ENCODE data around the gene NCKAP5.

NCKAP5 gene

DNA sequence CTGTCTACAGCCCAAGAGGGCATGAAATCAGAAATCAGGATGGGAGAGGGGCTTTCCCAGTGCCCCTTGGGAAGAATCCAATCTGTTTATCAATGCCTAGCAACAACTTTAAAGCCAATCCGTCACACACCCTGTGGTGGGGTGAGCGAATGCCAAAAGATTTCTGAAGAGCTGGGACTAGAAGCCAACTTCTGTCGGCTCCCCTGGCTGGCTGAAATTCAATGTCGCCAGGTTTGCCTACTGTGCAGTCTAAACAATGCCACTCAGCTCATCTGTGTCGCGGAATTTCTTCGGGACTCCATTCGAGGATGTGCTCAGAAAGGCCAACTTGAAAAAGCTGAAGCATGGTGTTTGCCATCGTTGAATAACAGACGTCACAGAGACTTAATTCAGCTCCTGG is 31.5 kb upstream of the NCKAP5 start:
- Histone ChIP-seq H3K4me1 (ENCODE audit: control insufficient read depth in 2 of 2, insufficient read depth in 2 of 2, low read length in 2 of 2) (no peaks in the 10 kb centered on the region), H3K36me3 (ENCODE audit: control insufficient read depth in 2 of 2, insufficient read depth in 2 of 2, low read length in 2 of 2) (no peaks in the 10 kb centered on the region), H3K27ac (ENCODE audit: low read depth in 2 of 2, low read length in 2 of 2) (no peak overlapping the region), H3K4me3 (ENCODE audit: low read length in 2 of 2) (no peak overlapping the region), H3K27me3 (ENCODE audit: control insufficient read depth in 2 of 2, insufficient read depth in 2 of 2, low read length in 2 of 2) (no peaks in the 10 kb centered on the region), H3K9ac (ENCODE audit: low read depth in 1 of 2, low read length in 2 of 2) (no peak overlapping the region), H3K9me3 (ENCODE audit: control insufficient read depth in 2 of 2, low read length in 2 of 2) (no peaks in the 10 kb centered on the region)

DNA sequence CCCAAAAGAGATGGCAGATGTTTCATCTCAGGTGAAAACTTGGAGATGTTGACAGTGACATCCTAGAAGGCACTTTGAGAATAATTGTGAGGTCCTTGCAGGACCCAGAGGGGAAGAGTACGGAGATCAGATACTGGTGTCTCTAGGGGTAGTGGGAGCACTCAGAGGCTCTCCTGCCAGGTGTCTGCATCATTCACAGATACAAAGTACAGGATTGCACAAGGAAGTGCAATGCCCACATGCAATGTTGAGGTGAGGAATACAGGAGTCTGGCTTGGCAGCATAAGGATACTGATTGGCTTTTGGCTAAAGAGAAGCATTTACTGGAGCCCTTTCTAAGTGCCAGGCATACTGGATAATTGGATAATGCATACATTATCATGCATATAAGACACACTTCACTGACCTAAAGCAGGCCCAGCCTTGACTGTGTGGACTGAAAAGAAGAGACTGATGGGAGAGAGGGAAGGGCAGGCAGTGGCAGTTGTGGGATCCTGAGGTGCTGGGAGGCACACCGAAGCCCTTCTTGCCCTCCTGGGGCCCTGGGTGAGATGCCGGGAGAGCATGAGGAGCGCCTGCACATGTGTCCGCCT is 31.0 kb upstream of the NCKAP5 start:
- Histone ChIP-seq H3K36me3 (ENCODE audit: control insufficient read depth in 2 of 2, insufficient read depth in 2 of 2, low read length in 2 of 2) (no peaks in the 10 kb centered on the region), H3K9ac (ENCODE audit: low read depth in 1 of 2, low read length in 2 of 2) (no peak overlapping the region), H3K9me3 (ENCODE audit: control insufficient read depth in 2 of 2, low read length in 2 of 2) (no peaks in the 10 kb centered on the region), H3K27me3 (ENCODE audit: control insufficient read depth in 2 of 2, insufficient read depth in 2 of 2, low read length in 2 of 2) (no peaks in the 10 kb centered on the region), H3K4me3 (ENCODE audit: low read length in 2 of 2) (no peak overlapping the region), H3K27ac (ENCODE audit: low read depth in 2 of 2, low read length in 2 of 2) (no peak overlapping the region), H3K4me1 (ENCODE audit: control insufficient read depth in 2 of 2, insufficient read depth in 2 of 2, low read length in 2 of 2) (no peaks in the 10 kb centered on the region)

DNA sequence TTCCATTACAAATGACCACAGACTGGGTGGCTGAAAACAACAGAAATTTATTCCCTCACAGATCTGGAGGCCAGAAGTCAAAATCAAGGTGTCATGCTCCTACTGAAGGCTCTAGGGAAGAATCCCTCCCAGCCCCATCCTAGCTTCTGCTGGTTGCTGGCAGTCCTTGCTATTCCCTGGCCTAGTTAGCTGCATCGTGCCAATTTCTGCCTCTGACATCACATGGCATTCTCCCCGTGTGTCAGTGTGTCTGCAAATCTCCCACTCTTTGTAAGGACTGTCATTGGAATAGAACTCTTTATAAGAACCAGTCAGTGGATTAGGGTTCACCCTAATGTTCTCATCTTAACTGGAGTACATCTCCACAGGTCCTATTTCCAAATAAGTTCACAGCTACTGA is 30.5 kb upstream of the NCKAP5 start:
- no peaks in the 10 kb centered on the region for H3K36me3 ChIP-seq (ENCODE audit: control insufficient read depth in 2 of 2, insufficient read depth in 2 of 2, low read length in 2 of 2)
- H3K9ac ChIP-seq (ENCODE audit: low read depth in 1 of 2, low read length in 2 of 2) = no peak overlapping the region
- no peak overlapping the region for H3K27ac ChIP-seq (ENCODE audit: low read depth in 2 of 2, low read length in 2 of 2)
- H3K4me1 ChIP-seq (ENCODE audit: control insufficient read depth in 2 of 2, insufficient read depth in 2 of 2, low read length in 2 of 2) = no peaks in the 10 kb centered on the region
- H3K9me3 ChIP-seq (ENCODE audit: control insufficient read depth in 2 of 2, low read length in 2 of 2) = no peaks in the 10 kb centered on the region
- H3K27me3 ChIP-seq (ENCODE audit: control insufficient read depth in 2 of 2, insufficient read depth in 2 of 2, low read length in 2 of 2) = no peaks in the 10 kb centered on the region
- no peak overlapping the region for H3K4me3 ChIP-seq (ENCODE audit: low read length in 2 of 2)

DNA sequence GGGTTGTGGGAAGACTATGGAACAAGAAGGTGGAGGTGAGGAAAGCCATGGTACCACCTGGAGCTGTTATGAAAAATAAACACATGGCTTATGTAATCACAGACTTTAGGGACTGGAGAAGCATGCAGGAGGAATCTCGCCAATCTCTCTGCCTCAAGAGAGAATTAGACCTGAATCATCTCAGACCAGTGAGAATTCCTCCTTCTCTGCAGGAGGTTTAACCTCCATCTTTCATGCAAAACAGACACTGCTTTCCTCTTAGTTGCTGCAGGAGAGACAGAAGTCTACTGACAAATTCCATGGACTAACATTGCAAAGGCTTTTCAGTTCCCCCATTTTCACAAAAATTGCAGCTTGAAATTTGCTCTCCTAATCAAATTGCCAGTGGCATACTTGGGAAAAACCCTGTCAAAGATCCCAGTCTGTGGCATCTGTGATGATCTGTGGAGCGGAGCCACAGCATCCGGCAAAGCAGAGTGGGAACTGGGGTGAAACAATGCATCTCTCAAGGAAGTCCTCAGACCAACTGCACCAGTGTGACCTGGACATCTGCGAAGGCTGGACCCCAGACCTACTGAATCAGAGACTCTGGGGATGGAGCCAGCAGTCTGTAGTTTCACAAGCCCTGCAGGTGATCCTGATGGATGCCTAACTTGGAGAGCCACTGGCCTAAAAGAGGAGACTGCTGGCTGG is 28.6 kb upstream of the NCKAP5 start:
- Histone ChIP-seq H3K4me1 (ENCODE audit: control insufficient read depth in 2 of 2, insufficient read depth in 2 of 2, low read length in 2 of 2) (no peaks in the 10 kb centered on the region), H3K9me3 (ENCODE audit: control insufficient read depth in 2 of 2, low read length in 2 of 2) (no peaks in the 10 kb centered on the region), H3K36me3 (ENCODE audit: control insufficient read depth in 2 of 2, insufficient read depth in 2 of 2, low read length in 2 of 2) (no peaks in the 10 kb centered on the region), H3K9ac (ENCODE audit: low read depth in 1 of 2, low read length in 2 of 2) (no peak overlapping the region), H3K27me3 (ENCODE audit: control insufficient read depth in 2 of 2, insufficient read depth in 2 of 2, low read length in 2 of 2) (no peaks in the 10 kb centered on the region), H3K27ac (ENCODE audit: low read depth in 2 of 2, low read length in 2 of 2) (no peak overlapping the region), H3K4me3 (ENCODE audit: low read length in 2 of 2) (no peak overlapping the region)

DNA sequence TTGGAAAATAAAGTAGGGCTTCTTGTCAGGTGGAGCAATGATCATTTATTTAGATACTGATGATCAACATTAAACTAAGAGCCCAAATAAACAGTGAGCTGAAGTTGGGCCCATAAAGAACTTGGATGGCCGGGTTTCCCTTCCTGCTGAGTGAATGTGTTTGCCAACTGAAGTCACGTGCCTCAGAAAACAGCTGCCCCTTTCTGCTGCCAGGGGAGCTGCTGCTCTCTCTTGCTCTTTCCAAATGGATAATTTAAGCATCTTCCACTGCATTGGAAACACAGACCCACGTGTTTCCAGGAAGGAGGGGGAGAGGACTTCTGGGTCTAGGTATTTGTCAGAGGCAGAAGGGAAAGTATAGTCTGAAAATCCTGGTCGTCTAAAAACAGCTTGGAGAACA is 22.9 kb upstream of the NCKAP5 start:
- Histone ChIP-seq H3K36me3 (ENCODE audit: control insufficient read depth in 2 of 2, insufficient read depth in 2 of 2, low read length in 2 of 2) (no peaks in the 10 kb centered on the region), H3K9me3 (ENCODE audit: control insufficient read depth in 2 of 2, low read length in 2 of 2) (no peaks in the 10 kb centered on the region), H3K4me1 (ENCODE audit: control insufficient read depth in 2 of 2, insufficient read depth in 2 of 2, low read length in 2 of 2) (peaks cover 0 to 3% of the 10 kb centered on the region in 2 donors), H3K4me3 (ENCODE audit: low read length in 2 of 2) (no peak overlapping the region), H3K9ac (ENCODE audit: low read depth in 1 of 2, low read length in 2 of 2) (no peak overlapping the region), H3K27me3 (ENCODE audit: control insufficient read depth in 2 of 2, insufficient read depth in 2 of 2, low read length in 2 of 2) (no peaks in the 10 kb centered on the region), H3K27ac (ENCODE audit: low read depth in 2 of 2, low read length in 2 of 2) (no peak overlapping the region)

DNA sequence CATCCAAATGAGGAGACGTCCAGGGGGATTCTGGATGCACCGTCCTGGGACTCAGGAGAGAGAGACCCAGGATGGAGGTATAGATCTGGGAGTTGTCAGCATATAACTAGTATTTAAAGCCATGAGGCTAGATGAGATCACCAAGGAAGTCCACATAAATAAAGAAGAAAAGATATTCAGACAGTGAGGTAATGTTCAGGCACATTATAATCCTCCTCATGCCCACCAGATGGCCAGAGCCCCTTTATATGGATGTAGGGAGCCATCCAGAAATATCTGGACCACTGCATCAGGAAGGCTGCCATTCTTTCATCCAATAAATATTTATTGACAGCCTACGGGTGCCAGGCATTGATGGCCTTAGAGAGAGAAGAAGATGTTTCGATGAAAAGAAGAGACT is 21.2 kb upstream of the NCKAP5 start:
- H3K4me3 ChIP-seq (ENCODE audit: low read length in 2 of 2) = no peak overlapping the region
- no peak overlapping the region for H3K27ac ChIP-seq (ENCODE audit: low read depth in 2 of 2, low read length in 2 of 2)
- H3K36me3 ChIP-seq (ENCODE audit: control insufficient read depth in 2 of 2, insufficient read depth in 2 of 2, low read length in 2 of 2) = no peaks in the 10 kb centered on the region
- no peaks in the 10 kb centered on the region for H3K9me3 ChIP-seq (ENCODE audit: control insufficient read depth in 2 of 2, low read length in 2 of 2)
- H3K4me1 ChIP-seq (ENCODE audit: control insufficient read depth in 2 of 2, insufficient read depth in 2 of 2, low read length in 2 of 2) = peaks cover 0 to 3% of the 10 kb centered on the region in 2 donors
- no peaks in the 10 kb centered on the region for H3K27me3 ChIP-seq (ENCODE audit: control insufficient read depth in 2 of 2, insufficient read depth in 2 of 2, low read length in 2 of 2)
- no peak overlapping the region for H3K9ac ChIP-seq (ENCODE audit: low read depth in 1 of 2, low read length in 2 of 2)

DNA sequence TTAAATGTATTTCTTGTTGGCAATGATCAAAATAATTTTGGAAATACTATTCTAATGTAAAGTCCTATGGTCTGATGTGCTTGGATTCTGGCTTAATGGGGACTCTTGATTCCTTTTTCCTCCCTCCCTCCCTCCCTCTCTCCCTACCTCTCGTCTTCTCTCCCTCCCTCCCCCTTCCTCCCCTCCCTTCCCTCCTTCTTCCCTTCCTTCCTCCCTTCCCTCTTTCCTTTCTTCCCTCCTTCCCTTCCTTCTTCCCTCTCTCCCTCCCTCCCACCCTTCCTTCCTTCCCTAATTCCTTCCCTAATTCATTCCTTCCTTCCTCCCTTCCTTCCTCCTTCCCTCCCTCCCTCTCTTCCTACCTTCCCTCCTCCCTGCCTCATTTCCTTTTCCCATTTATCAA is 19.9 kb upstream of the NCKAP5 start:
- no peak overlapping the region for H3K9ac ChIP-seq (ENCODE audit: low read depth in 1 of 2, low read length in 2 of 2)
- no peak overlapping the region for H3K4me3 ChIP-seq (ENCODE audit: low read length in 2 of 2)
- H3K27ac ChIP-seq (ENCODE audit: low read depth in 2 of 2, low read length in 2 of 2) = no peak overlapping the region
- H3K36me3 ChIP-seq (ENCODE audit: control insufficient read depth in 2 of 2, insufficient read depth in 2 of 2, low read length in 2 of 2) = no peaks in the 10 kb centered on the region
- peaks cover 0 to 3% of the 10 kb centered on the region in 2 donors for H3K4me1 ChIP-seq (ENCODE audit: control insufficient read depth in 2 of 2, insufficient read depth in 2 of 2, low read length in 2 of 2)
- H3K9me3 ChIP-seq (ENCODE audit: control insufficient read depth in 2 of 2, low read length in 2 of 2) = no peaks in the 10 kb centered on the region
- no peaks in the 10 kb centered on the region for H3K27me3 ChIP-seq (ENCODE audit: control insufficient read depth in 2 of 2, insufficient read depth in 2 of 2, low read length in 2 of 2)

DNA sequence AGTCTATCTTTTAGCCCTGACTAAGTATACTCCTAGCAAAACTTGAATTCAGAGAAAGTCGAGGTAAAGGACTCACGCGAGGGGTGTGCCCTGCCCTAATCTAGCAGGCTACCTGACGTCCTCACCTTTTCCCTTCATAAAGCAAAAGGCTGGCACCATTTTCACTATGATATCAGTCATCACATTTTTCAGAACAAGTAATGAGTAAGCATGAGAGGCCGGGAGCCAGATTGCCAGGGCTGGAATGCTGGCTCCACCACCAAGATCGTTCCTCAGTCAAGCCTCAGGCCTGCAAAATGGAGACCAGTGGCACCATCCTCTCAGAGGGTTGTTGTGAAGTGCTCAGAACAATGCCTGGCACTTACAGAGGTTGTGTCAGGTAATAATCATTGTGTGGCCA is 18.7 kb upstream of the NCKAP5 start:
- no peak overlapping the region for H3K4me3 ChIP-seq (ENCODE audit: low read length in 2 of 2)
- no peaks in the 10 kb centered on the region for H3K9me3 ChIP-seq (ENCODE audit: control insufficient read depth in 2 of 2, low read length in 2 of 2)
- peaks cover 0 to 3% of the 10 kb centered on the region in 2 donors for H3K4me1 ChIP-seq (ENCODE audit: control insufficient read depth in 2 of 2, insufficient read depth in 2 of 2, low read length in 2 of 2)
- H3K36me3 ChIP-seq (ENCODE audit: control insufficient read depth in 2 of 2, insufficient read depth in 2 of 2, low read length in 2 of 2) = no peaks in the 10 kb centered on the region
- no peak overlapping the region for H3K27ac ChIP-seq (ENCODE audit: low read depth in 2 of 2, low read length in 2 of 2)
- H3K27me3 ChIP-seq (ENCODE audit: control insufficient read depth in 2 of 2, insufficient read depth in 2 of 2, low read length in 2 of 2) = no peaks in the 10 kb centered on the region
- no peak overlapping the region for H3K9ac ChIP-seq (ENCODE audit: low read depth in 1 of 2, low read length in 2 of 2)

DNA sequence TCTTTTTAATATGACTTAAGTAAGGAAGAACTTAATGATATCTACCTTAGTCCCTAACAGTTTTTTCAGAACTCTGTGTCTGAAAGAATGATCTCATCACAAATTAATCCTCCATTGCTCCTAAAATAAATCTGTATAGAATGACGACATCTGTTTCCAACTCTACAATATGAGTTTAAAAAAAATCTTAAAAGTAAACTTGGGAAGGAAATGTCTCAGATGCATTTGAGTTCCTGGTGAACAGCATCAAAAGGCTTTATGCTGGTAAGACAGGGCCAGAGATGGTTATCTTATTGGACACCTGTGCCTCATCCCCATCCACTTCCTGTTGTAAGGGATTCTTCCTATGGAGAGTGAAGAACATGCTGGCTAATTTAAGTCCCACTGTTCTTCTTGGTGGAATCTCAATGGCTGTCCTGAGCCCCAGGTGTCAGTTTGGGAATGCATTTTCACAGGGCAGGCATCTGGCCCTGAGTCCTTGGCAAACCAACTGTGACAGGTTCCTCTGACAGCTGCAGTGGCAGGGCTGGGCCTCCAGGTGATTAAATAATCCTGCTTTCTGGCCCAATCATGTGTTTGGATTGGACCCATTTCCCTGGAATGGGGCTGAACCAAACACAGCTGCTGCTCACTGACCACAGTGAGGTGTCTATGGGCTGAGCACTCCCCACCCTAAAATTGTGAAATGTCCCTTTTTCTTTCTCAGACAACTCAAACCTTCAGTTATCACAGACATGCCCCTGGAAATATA is 12.9 kb upstream of the NCKAP5 start:
- Histone ChIP-seq H3K4me3 (ENCODE audit: low read length in 2 of 2) (no peak overlapping the region), H3K9me3 (ENCODE audit: control insufficient read depth in 2 of 2, low read length in 2 of 2) (no peaks in the 10 kb centered on the region), H3K4me1 (ENCODE audit: control insufficient read depth in 2 of 2, insufficient read depth in 2 of 2, low read length in 2 of 2) (no peaks in the 10 kb centered on the region), H3K36me3 (ENCODE audit: control insufficient read depth in 2 of 2, insufficient read depth in 2 of 2, low read length in 2 of 2) (no peaks in the 10 kb centered on the region), H3K9ac (ENCODE audit: low read depth in 1 of 2, low read length in 2 of 2) (no peak overlapping the region), H3K27ac (ENCODE audit: low read depth in 2 of 2, low read length in 2 of 2) (no peak overlapping the region), H3K27me3 (ENCODE audit: control insufficient read depth in 2 of 2, insufficient read depth in 2 of 2, low read length in 2 of 2) (no peaks in the 10 kb centered on the region)

DNA sequence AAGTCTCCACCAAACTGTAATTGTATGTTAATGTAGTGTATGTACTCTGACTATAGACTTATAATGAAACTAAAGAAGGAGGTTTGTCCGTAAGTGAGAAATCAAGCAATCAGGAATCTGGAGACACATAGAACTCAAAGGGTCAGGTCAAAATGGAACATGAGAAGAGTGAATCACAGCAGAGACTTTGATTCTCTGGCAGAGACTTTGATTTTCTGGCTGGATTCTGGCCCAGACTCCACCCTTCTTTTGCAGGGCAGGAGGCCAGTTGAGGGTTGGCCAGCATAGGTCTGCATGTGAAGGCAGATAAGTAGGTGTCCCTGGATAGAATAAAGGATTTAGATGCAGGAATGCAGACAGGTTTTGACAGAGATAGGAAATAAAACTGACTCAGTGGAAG is 11.0 kb upstream of the NCKAP5 start:
- Histone ChIP-seq H3K4me3 (ENCODE audit: low read length in 2 of 2) (no peak overlapping the region), H3K9me3 (ENCODE audit: control insufficient read depth in 2 of 2, low read length in 2 of 2) (no peaks in the 10 kb centered on the region), H3K36me3 (ENCODE audit: control insufficient read depth in 2 of 2, insufficient read depth in 2 of 2, low read length in 2 of 2) (no peaks in the 10 kb centered on the region), H3K9ac (ENCODE audit: low read depth in 1 of 2, low read length in 2 of 2) (no peak overlapping the region), H3K27me3 (ENCODE audit: control insufficient read depth in 2 of 2, insufficient read depth in 2 of 2, low read length in 2 of 2) (no peaks in the 10 kb centered on the region), H3K27ac (ENCODE audit: low read depth in 2 of 2, low read length in 2 of 2) (no peak overlapping the region), H3K4me1 (ENCODE audit: control insufficient read depth in 2 of 2, insufficient read depth in 2 of 2, low read length in 2 of 2) (no peaks in the 10 kb centered on the region)
